Measurements from ENCODE around the gene IFITM2.

DNA sequence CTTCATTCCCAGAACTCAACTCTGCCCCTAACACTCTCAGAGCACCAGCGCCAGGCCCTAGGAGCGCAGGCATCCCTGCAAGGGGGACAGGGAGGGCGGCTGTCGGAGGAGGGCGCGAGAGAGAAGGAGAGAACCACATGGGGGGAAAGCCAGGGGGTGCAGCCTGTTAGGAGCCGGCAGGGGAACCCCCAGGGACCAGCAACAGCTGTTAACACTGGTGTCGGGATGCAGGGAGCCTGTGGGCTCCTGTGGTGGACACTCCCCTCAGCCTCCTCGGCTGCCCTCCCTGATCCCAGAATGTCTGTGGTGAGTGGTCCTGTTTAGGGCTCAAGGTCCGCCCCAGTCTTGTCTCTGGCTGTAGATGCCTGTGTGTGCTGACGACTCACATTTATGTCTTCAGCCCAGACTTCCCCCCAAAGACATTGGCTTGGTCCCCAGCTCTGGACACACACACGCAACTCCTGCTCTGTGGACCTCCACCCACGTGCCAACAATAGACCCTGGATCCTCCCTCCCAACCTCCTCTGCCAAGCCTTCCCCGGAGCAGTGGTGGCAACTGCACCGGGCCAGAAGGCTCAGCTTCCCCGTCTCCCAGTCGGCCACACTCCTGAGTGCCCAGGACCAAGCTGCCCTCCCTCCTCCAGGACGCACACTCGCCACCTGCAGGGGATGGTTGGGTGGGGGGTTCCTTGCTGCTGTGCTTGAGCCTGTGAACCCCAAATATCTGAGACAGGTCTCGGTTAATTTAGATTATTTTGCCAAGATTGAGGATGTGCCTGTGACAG lies 7.5 kb upstream of the IFITM2 start:
- TF ChIP-seq, protein P1, sequence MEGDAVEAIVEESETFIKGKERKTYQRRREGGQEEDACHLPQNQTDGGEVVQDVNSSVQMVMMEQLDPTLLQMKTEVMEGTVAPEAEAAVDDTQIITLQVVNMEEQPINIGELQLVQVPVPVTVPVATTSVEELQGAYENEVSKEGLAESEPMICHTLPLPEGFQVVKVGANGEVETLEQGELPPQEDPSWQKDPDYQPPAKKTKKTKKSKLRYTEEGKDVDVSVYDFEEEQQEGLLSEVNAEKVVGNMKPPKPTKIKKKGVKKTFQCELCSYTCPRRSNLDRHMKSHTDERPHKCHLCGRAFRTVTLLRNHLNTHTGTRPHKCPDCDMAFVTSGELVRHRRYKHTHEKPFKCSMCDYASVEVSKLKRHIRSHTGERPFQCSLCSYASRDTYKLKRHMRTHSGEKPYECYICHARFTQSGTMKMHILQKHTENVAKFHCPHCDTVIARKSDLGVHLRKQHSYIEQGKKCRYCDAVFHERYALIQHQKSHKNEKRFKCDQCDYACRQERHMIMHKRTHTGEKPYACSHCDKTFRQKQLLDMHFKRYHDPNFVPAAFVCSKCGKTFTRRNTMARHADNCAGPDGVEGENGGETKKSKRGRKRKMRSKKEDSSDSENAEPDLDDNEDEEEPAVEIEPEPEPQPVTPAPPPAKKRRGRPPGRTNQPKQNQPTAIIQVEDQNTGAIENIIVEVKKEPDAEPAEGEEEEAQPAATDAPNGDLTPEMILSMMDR (IDR thresholded peaks at IDR 0.05), result no peak
- TF ChIP-seq EZH2 (IDR thresholded peaks at IDR 0.05; ENCODE audit: borderline replicate concordance, insufficient read depth, low read depth, low read length, poor library complexity, severe bottlenecking), result no peak

Data from B cell (primary cell).